ENCODE data around the gene KCNQ5.

GRCh38 chr6:72894091-72894490, 272.2 kb downstream of the KCNQ5 start:
- no peak for TF ChIP-seq POLR2A (IDR thresholded peaks at IDR 0.05)
- no peak for TF ChIP-seq CTCF (IDR thresholded peaks at IDR 0.05)

Data from suprapubic skin (tissue), 3 donors.